Superior temporal gyrus (tissue), 1 donor: Measurements from ENCODE around the gene SYNDIG1L.
A peak's percentile ranks its signal among the peaks of the same experiment; 100 is the strongest.

Experiments used
- DNase-seq: peaks from one replicate; pipeline ENCODE4 v3.0.0-alpha.2; 2016; ENCODE audit errors: extremely low spot score

The SYNDIG1L gene

GRCh38 chr14:74429221-74429691, 3.2 kb upstream of the SYNDIG1L start:
- no peak for DNase-seq

DNA sequence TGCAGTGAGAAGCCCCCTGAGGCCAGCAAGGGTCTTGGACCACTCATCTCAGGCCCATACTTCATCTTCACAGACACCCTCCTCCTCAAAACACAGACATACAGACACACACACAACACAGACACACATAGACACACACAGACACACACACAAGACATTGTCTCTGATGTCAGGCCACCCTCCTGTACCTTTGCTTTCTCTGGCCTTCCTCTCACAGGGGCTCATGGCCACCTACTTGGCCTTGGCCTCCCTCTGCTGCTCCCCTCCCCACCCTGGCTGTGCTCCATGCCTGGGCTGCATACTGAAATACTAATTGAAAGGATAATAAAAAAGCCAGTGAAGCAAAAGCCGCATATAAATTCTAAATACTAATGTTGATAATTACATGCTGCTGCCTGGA, 1.6 kb upstream of the SYNDIG1L start:
- DNase-seq = no peak

- no peak for DNase-seq
Measured at GRCh38 chr14:74425525-74426201, 347 bp downstream of the SYNDIG1L start.

DNA sequence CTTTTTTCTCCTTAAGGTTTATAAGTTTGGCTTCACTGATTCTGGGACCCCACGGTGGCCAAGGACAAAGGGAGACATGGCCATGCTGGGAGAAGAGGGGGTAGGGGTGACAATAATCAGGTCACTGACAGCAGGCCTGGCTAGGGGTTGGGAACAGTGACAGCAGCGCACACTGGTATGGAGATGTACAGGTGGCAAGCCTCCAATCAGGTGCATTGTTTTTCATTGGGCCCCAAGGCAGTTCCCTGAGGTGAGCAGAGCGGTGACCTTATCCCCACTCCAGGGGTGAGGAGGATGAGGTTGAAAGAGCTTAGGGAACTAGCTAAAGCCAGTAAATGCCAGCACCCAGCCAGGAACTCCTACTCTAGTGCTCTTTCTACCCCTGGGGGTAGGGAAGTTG, 1.4 kb downstream of the SYNDIG1L start:
- no peak for DNase-seq

DNA sequence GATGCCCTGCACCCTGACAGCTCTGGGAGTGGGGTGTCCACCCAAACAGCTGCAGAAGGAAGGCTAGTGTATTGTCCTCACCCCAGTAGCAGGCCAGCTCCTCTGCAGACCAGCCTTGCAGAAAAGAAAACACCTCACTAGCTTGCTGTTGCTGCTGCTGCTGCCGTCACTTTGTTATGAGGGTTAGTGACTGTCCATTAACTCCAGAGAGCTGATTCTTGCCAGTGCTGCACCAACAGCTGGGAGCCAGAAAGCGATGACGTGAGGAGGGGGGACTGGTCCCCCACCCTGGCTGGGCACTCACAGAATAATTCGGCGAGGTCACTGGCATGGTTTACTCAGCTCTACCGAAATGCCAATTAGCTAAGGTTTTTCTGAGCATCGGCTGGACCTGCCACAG, 2.8 kb downstream of the SYNDIG1L start:
- no peak for DNase-seq

- DNase-seq = no peak
Measured at GRCh38 chr14:74421981-74422380, 4.0 kb downstream of the SYNDIG1L start.

DNA sequence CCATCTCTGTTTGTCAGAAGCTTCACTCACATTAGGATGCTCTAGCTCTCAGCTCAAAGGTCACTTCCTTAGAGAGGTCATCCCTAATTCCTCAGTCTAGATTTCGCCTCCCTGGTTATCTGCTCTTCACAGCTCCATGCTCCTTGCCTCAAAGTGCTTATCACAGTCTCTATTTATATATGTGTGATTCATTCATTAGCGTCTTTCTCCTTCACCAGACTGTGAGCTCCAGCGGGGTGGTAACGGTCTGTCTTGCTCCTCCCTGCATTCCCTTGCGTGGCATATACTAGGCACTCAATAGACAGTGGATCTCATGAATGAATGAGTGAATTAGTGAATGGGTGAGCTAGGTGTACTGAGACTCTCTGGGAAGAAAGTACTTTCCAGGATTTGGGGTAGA, 6.9 kb downstream of the SYNDIG1L start:
- no peak for DNase-seq

- DNase-seq = peak; percentile 20
Measured at GRCh38 chr14:74418031-74418430, 8.0 kb downstream of the SYNDIG1L start.

DNA sequence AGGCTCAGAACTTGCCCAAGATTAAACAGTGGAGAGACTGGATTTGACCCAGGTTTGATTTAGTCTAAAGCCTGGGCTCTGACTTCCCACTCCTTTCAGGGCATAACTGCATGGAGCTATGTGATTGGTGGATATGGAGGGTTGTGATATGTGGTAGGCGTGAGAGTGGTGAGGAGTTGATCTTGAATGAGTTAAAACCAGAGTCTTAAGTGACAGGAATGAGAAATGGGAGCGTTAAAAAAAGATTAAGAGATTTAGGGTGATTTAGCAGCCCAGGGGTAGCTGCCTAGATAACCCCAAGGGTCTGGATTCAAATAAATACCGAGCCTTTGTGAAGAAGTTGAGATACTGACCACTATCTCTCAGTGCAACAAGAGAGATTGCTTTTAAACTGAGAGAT, 8.4 kb downstream of the SYNDIG1L start:
- DNase-seq = no peak

DNA sequence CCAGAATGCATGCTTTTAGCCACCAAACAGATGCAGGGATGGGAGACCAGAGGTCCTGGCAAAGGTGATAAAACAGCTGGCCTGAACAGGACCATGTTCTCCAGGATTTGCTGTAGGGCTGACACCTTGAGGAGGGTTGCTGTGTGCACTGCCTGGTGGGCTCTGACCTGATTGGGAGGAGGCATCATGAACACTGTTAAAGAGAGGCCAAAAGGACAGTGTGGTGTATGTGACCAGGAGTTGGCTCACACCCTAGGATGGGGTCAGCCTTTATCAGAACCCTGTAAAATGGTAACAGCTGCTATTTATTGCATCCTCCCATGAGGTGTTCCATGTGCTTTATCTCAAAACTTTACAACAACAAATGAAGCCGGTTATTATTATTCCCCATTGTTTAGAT, 8.8 kb downstream of the SYNDIG1L start:
- no peak for DNase-seq

DNA sequence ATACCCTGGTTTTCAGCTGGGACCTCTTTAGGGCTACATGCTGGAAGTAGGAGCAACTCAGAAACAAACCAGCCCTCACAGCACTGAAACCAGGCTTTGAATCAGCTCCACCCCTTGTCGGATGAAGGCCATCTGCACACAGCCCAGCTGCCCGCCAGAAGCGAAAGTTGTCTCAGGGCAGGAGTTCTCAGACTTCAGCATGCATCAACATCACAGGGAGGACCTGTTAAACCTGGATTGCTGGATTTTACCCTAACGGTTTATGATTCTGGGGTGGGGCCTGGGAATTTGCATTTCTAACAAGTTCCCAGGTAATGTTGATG, 10.9 kb downstream of the SYNDIG1L start:
- no peak for DNase-seq

- no peak for DNase-seq
Measured at GRCh38 chr14:74414403-74415114, 11.5 kb downstream of the SYNDIG1L start.

DNA sequence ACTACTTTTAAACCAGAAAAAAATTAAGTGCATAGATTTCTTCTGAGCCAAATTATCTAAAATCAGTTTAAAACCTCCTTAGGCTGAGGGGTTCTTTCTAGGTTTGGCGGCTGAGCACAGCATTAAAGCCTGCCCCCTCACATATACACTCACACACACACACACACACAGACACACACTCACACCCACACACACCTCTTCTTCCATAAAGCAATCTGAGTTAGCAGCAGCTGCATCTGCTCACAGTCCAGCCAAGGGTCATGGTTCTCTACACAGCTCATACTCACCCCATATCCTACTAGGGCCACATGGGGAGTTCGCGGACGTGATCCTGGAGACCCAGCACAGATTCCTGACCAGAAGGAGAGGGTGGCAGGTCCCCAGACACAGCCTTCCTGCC, 12.4 kb downstream of the SYNDIG1L start:
- DNase-seq = no peak

DNA sequence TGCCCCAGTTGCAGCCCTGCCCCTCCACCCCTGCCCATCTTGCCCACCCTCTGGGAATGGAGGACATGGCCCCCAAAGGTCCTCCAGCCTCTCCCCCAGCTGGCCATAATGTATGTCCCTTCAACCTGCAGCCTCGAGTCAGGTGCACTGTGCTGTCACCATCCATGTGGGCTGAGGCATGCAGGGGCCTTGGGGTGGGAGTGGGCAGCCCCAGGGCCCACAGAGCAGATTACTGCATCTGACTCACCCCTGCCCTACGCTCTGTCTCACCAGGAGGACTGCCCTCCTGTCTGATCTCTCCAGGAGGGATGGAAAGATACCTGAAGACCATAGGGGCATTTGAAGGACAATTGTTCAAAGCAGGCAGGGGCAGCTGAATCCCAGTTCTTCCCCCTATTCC, 13.3 kb downstream of the SYNDIG1L start:
- DNase-seq = no peak

- no peak for DNase-seq
Measured at GRCh38 chr14:74411671-74412070, 14.3 kb downstream of the SYNDIG1L start.

GRCh38 chr14:74409441-74409840, 16.6 kb downstream of the SYNDIG1L start:
- DNase-seq = no peak

- no peak for DNase-seq
Measured at GRCh38 chr14:74408870-74409269, 17.1 kb downstream of the SYNDIG1L start.

DNA sequence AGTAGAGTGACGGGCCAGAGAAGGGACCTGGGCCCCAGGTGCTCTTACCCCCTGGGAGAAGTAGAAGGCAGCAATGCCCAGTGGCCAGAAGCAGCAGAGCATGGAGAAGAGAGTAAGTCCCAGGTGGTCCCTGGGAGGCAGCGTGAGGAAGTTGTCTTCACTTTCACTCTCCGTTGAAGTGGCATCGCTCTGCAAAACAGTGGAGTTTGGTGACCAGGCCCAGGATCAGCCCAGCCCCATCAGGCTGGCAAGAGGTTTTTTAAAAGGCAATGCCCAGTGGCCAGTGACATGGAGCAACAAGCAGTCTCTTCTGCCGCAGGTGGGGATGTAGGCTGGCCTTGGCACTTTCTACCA, 18.2 kb downstream of the SYNDIG1L start:
- no peak for DNase-seq

GRCh38 chr14:74407021-74407800, 18.8 kb downstream of the SYNDIG1L start:
- no peak for DNase-seq

DNA sequence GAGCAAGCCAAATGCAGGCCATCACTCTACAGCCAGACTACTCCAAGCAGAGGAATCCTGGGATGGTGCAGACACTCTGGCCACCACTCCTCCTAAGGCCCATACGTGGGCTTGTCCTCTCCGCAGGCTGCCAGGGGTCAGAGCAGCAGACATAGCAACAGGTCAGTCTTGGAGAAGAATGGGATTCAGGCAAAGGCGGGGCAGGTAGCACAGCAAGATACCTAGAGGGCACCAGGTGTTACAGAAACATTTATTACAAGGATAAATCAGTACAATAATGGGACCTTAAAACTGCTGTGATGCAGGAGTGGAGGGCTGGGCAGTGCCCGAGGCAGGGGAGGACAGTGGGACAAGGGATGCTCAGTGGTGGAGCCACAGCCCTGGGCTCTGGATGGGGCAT, 20.3 kb downstream of the SYNDIG1L start:
- no peak for DNase-seq

DNA sequence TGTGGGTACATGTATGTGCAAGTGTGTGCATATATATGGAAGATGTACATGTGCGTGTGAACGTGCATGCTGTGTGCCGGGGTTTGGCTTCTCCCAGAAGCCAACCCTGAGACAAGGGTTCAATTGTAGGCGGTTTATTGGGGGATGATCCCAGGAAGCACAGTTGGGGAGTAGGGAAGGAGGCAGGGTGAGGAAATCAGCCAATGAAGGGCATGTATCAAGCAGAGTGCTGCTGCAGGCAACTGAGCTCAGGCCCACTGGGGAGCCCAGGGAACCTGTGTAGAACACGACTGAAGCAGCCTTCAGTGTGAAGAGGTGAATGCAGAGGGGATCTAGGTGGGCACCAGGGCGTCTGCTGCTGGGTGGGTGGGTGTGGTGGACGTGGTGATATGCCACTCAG, 21.6 kb downstream of the SYNDIG1L start:
- no peak for DNase-seq

- DNase-seq = no peak
Measured at GRCh38 chr14:74403619-74404417, 22.2 kb downstream of the SYNDIG1L start.
